ENCODE data around the gene TKT. TPM values are rescaled to one million over a fixed set of nuclear protein-coding genes. Genes with fewer than 3 reads are reported as not detected.
A peak's percentile ranks its signal among the peaks of the same experiment; 100 is the strongest.
"Not testable (repeated sequence)": the region's sequence is repeated elsewhere in the genome, so short reads cannot be mapped to it uniquely, and the experiment has no call there.

Gene TKT
- total RNA-seq, 1 donor from 2014 or later, result 351 TPM

GRCh38 chr3:53255423-53255774 is 423 bp downstream of the TKT start:
- peaks cover 8% of the 10 kb centered on the region for H3K27me3 Mint-ChIP-seq (ENCODE audit: insufficient read depth)
- peak overlapping the region; percentile 90 for H3K27ac Mint-ChIP-seq
- DNase-seq (ENCODE audit: low spot score), result peak; percentile 39
- peaks cover 17% of the 10 kb centered on the region for H3K36me3 Mint-ChIP-seq (ENCODE audit: low read depth)
- H3K4me1 Mint-ChIP-seq (ENCODE audit: low read depth), result peaks cover 32% of the 10 kb centered on the region
- intact Hi-C loops (cut with micrococcal nuclease), result loop anchor here (1.0 to 10.0 kb wide), 5 partner anchors 92 to 637 kb away; partner anchors contain the start of genes DCP1A, RFT1, SELENOK and SFMBT1
- no peaks in the 10 kb centered on the region for H3K9me3 Mint-ChIP-seq
- H3K4me3 Mint-ChIP-seq, result peak overlapping the region; percentile 95

GRCh38 chr3:53254509-53255422 is 1.1 kb downstream of the TKT start:
- peaks cover 8% of the 10 kb centered on the region for H3K27me3 Mint-ChIP-seq (ENCODE audit: insufficient read depth)
- intact Hi-C loops (cut with micrococcal nuclease), result loop anchor here (1.0 to 10.0 kb wide), 5 partner anchors 93 to 638 kb away; partner anchors contain the start of genes DCP1A, RFT1, SELENOK and SFMBT1
- peaks cover 17% of the 10 kb centered on the region for H3K36me3 Mint-ChIP-seq (ENCODE audit: low read depth)
- H3K4me1 Mint-ChIP-seq (ENCODE audit: low read depth), result peaks cover 38% of the 10 kb centered on the region
- peak overlapping the region; percentile 95 for H3K4me3 Mint-ChIP-seq
- DNase-seq (ENCODE audit: low spot score), result peak; percentile 58
- H3K9me3 Mint-ChIP-seq, result no peaks in the 10 kb centered on the region
- peak overlapping the region; percentile 90 for H3K27ac Mint-ChIP-seq

GRCh38 chr3:53253707-53254508 is 1.9 kb downstream of the TKT start:
- H3K27ac Mint-ChIP-seq, result peak overlapping the region; percentile 90
- DNase-seq (ENCODE audit: low spot score), result no peak

GRCh38 chr3:53252947-53253322 is 2.9 kb downstream of the TKT start:
- Mint-ChIP-seq H3K27ac (peak overlapping the region; percentile 61), H3K36me3 (ENCODE audit: low read depth) (peaks cover 17% of the 10 kb centered on the region), H3K4me3 (peak overlapping the region; percentile 64), H3K4me1 (ENCODE audit: low read depth) (peaks cover 52% of the 10 kb centered on the region)
- not testable (repeated sequence) for H3K9me3 Mint-ChIP-seq; DNase-seq (ENCODE audit: low spot score); H3K27me3 Mint-ChIP-seq (ENCODE audit: insufficient read depth)
- intact Hi-C loops (cut with micrococcal nuclease), result loop anchor here (10.0 kb wide), 1 partner anchor 208 kb away; the partner anchor contains the start of gene SFMBT1

More at GRCh38 chr3:53253707-53254508, 1.9 kb downstream of the TKT start:
- Mint-ChIP-seq H3K36me3 (ENCODE audit: low read depth) (peaks cover 17% of the 10 kb centered on the region), H3K9me3 (no peaks in the 10 kb centered on the region), H3K27me3 (ENCODE audit: insufficient read depth) (peaks cover 4% of the 10 kb centered on the region), H3K4me3 (peak overlapping the region; percentile 95), H3K4me1 (ENCODE audit: low read depth) (peaks cover 43% of the 10 kb centered on the region)
- intact Hi-C loops (cut with micrococcal nuclease), result loop anchor here (2.0 to 10.0 kb wide), 2 partner anchors 209 to 357 kb away; partner anchors contain the start of genes SFMBT1 and STIMATE

GRCh38 chr3:53252096-53252946 is 3.5 kb downstream of the TKT start:
- Mint-ChIP-seq H3K36me3 (ENCODE audit: low read depth) (peaks cover 20% of the 10 kb centered on the region), H3K27ac (peak overlapping the region; percentile 58), H3K4me3 (peak overlapping the region; percentile 64), H3K4me1 (ENCODE audit: low read depth) (peaks cover 57% of the 10 kb centered on the region), H3K27me3 (ENCODE audit: insufficient read depth) (no peaks in the 10 kb centered on the region), H3K9me3 (no peaks in the 10 kb centered on the region)
- intact Hi-C loops (cut with micrococcal nuclease), result loop anchor here (10.0 kb wide), 1 partner anchor 208 kb away; the partner anchor contains the start of gene SFMBT1
- no peak for DNase-seq (ENCODE audit: low spot score)

GRCh38 chr3:53250881-53251605 is 4.8 kb downstream of the TKT start:
- peaks cover 59% of the 10 kb centered on the region for H3K4me1 Mint-ChIP-seq (ENCODE audit: low read depth)

GRCh38 chr3:53250453-53250852 is 5.4 kb downstream of the TKT start:
- no peaks in the 10 kb centered on the region for H3K9me3 Mint-ChIP-seq
- DNase-seq (ENCODE audit: low spot score), result no peak
- no peaks in the 10 kb centered on the region for H3K27me3 Mint-ChIP-seq (ENCODE audit: insufficient read depth)
- peaks cover 24% of the 10 kb centered on the region for H3K36me3 Mint-ChIP-seq (ENCODE audit: low read depth)
- H3K4me3 Mint-ChIP-seq, result peak overlapping the region; percentile 15
- intact Hi-C loops (cut with micrococcal nuclease), result loop anchor here (10.0 kb wide), 1 partner anchor 206 kb away; the partner anchor contains the start of gene SFMBT1
- H3K27ac Mint-ChIP-seq, result no peak overlapping the region
- H3K4me1 Mint-ChIP-seq (ENCODE audit: low read depth), result peaks cover 63% of the 10 kb centered on the region

More at GRCh38 chr3:53250881-53251605, 4.8 kb downstream of the TKT start:
- Mint-ChIP-seq H3K4me3 (peak overlapping the region; percentile 0), H3K36me3 (ENCODE audit: low read depth) (peaks cover 24% of the 10 kb centered on the region), H3K27ac (no peak overlapping the region), H3K9me3 (no peaks in the 10 kb centered on the region), H3K27me3 (ENCODE audit: insufficient read depth) (no peaks in the 10 kb centered on the region)
- intact Hi-C loops (cut with micrococcal nuclease), result loop anchor here (10.0 kb wide), 1 partner anchor 206 kb away; the partner anchor contains the start of gene SFMBT1
- DNase-seq (ENCODE audit: low spot score), result no peak

- intact Hi-C loops (cut with micrococcal nuclease), result no loop called here
- DNase-seq (ENCODE audit: low spot score), result no peak
- Mint-ChIP-seq H3K9me3 (no peaks in the 10 kb centered on the region), H3K27ac (peak overlapping the region; percentile 68), H3K4me3 (no peak overlapping the region), H3K36me3 (ENCODE audit: low read depth) (peaks cover 15% of the 10 kb centered on the region), H3K27me3 (ENCODE audit: insufficient read depth) (no peaks in the 10 kb centered on the region), H3K4me1 (ENCODE audit: low read depth) (peaks cover 52% of the 10 kb centered on the region)
These were observed 7.7 kb downstream of the TKT start for GRCh38 chr3:53248161-53248560.

- intact Hi-C loops (cut with micrococcal nuclease), result no loop called here
- peaks cover 48% of the 10 kb centered on the region for H3K4me1 Mint-ChIP-seq (ENCODE audit: low read depth)
- no peaks in the 10 kb centered on the region for H3K27me3 Mint-ChIP-seq (ENCODE audit: insufficient read depth)
These were observed 8.2 kb downstream of the TKT start for GRCh38 chr3:53247619-53248018.

GRCh38 chr3:53244271-53244670 is 11.6 kb downstream of the TKT start:
- no peak for DNase-seq (ENCODE audit: low spot score)
- peaks cover 15% of the 10 kb centered on the region for H3K36me3 Mint-ChIP-seq (ENCODE audit: low read depth)
- H3K9me3 Mint-ChIP-seq, result no peaks in the 10 kb centered on the region
- no peaks in the 10 kb centered on the region for H3K27me3 Mint-ChIP-seq (ENCODE audit: insufficient read depth)
- peaks cover 21% of the 10 kb centered on the region for H3K4me1 Mint-ChIP-seq (ENCODE audit: low read depth)
- no peak overlapping the region for H3K27ac Mint-ChIP-seq
- intact Hi-C loops (cut with micrococcal nuclease), result no loop called here
- H3K4me3 Mint-ChIP-seq, result no peak overlapping the region

More at GRCh38 chr3:53247619-53248018, 8.2 kb downstream of the TKT start:
- no peak for DNase-seq (ENCODE audit: low spot score)
- Mint-ChIP-seq H3K9me3 (no peaks in the 10 kb centered on the region), H3K4me3 (no peak overlapping the region), H3K27ac (peak overlapping the region; percentile 68), H3K36me3 (ENCODE audit: low read depth) (peaks cover 13% of the 10 kb centered on the region)

GRCh38 chr3:53243785-53244184 is 12.0 kb downstream of the TKT start:
- Mint-ChIP-seq H3K4me1 (ENCODE audit: low read depth) (peaks cover 20% of the 10 kb centered on the region), H3K36me3 (ENCODE audit: low read depth) (peaks cover 17% of the 10 kb centered on the region), H3K27me3 (ENCODE audit: insufficient read depth) (no peaks in the 10 kb centered on the region), H3K27ac (no peak overlapping the region), H3K9me3 (no peaks in the 10 kb centered on the region), H3K4me3 (no peak overlapping the region)
- intact Hi-C loops (cut with micrococcal nuclease), result no loop called here
- DNase-seq (ENCODE audit: low spot score), result no peak
